Nephron (organoid): ENCODE measurements around the gene USP15.

Experiments
- H3K27ac Mint-ChIP-seq, 3 experiments: 2 replicates each; pipeline ENCODE4 v1.8.0; 2020; ENCODE audit warnings: mixed read lengths in 3 of 3, mild to moderate bottlenecking in 2 of 3, moderate library complexity in 1 of 3
- H3K27me3 Mint-ChIP-seq: 2 replicates; pipeline ENCODE4 v1.8.0; 2021; ENCODE audit warnings: low read depth, mild to moderate bottlenecking, moderate library complexity, mixed read lengths
- H3K36me3 Mint-ChIP-seq: 2 replicates; pipeline ENCODE4 v1.8.0; 2020; ENCODE audit warnings: low read depth, mixed read lengths
- H3K4me1 Mint-ChIP-seq: 2 replicates; pipeline ENCODE4 v1.8.0; 2020; ENCODE audit warnings: mixed read lengths
- H3K4me3 Mint-ChIP-seq, 3 experiments: 2 replicates each; pipeline ENCODE4 v1.8.0; 2020; ENCODE audit warnings: mild to moderate bottlenecking in 3 of 3, mixed read lengths in 3 of 3, moderate library complexity in 2 of 3
- H3K9me3 Mint-ChIP-seq: 2 replicates; pipeline ENCODE4 v1.8.0; 2020; ENCODE audit warnings: mixed read lengths
- CTCF ChIP-seq, 3 experiments: fragments of 200-600 bp; sonication (generic); IDR thresholded peaks; one replicate each; pipeline ENCODE4 v1.5.0; 2021; ENCODE audit warnings: antibody characterized with exemption in 3 of 3; ENCODE audit not compliant: unreplicated experiment in 3 of 3

Gene USP15

DNA sequence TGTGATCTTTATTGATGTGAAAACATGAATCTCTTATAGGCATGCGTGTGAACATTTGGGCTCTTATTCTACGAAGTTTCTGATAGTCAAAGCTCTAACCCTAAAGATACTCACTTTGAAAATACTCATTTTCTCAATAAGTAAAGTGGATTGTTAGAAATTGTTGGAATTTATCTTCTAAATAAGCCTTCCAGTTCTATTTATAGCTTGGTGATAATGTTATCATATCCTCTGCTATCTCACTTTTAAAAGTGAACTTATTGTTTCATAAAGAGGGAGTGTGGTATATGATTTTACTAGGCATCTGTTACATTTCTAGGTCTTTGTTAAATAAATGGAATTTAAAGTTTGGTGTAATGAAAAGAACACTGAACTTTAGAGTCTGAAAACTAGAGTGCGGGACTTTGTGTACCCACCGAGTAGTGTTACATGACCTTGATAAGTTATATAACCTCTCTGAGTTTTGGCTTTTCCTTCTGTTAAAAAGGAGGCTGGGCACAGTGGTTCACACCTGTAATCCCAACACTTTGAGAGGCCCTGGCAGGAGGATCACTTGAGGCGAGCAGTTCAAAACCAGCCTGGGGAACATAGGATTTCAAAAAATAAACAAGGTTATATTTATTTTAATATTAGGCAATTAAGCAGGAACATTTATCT lies 13.6 kb downstream of the USP15 start:
- no peak for TF ChIP-seq CTCF (IDR thresholded peaks at IDR 0.05; ENCODE audit: unreplicated experiment in 3 of 3)
- Mint-ChIP-seq H3K36me3 (no peaks in the 10 kb centered on the region), H3K27me3 (no peaks in the 10 kb centered on the region), H3K27ac (no peak overlapping the region), H3K4me3 (no peak overlapping the region), H3K4me1 (peaks cover 30% of the 10 kb centered on the region), H3K9me3 (no peaks in the 10 kb centered on the region)

GRCh38 chr12:62278022-62278421 lies 17.8 kb downstream of the USP15 start:
- no peaks in the 10 kb centered on the region for H3K36me3 Mint-ChIP-seq
- no peak overlapping the region for H3K4me3 Mint-ChIP-seq
- no peaks in the 10 kb centered on the region for H3K9me3 Mint-ChIP-seq
- TF ChIP-seq CTCF (IDR thresholded peaks at IDR 0.05; ENCODE audit: unreplicated experiment in 3 of 3), result no peak
- peaks cover 16% of the 10 kb centered on the region for H3K4me1 Mint-ChIP-seq
- H3K27me3 Mint-ChIP-seq, result no peaks in the 10 kb centered on the region
- no peak overlapping the region for H3K27ac Mint-ChIP-seq

DNA sequence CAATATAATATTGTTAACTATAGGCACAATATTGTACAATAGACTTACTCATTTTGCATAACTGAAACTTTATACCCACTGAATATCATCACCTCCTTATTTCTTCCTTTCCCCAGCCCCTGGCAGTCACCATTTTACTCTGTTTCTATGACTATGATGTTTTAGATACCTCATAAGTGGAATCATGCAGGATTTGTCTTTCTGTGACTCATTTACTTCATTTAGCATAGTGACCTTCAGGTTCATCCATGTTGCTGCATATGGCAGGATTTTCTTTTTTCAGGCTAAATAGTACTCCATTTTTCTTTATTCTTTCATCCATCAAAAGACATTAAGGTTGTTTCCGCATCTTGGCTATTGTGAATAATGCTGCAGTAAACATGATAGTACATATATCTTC lies 18.9 kb downstream of the USP15 start:
- Mint-ChIP-seq H3K27ac (no peak overlapping the region), H3K9me3 (no peaks in the 10 kb centered on the region), H3K27me3 (no peaks in the 10 kb centered on the region), H3K4me3 (no peak overlapping the region), H3K36me3 (no peaks in the 10 kb centered on the region), H3K4me1 (peaks cover 14% of the 10 kb centered on the region)
- no peak for TF ChIP-seq CTCF (IDR thresholded peaks at IDR 0.05; ENCODE audit: unreplicated experiment in 3 of 3)

- Mint-ChIP-seq H3K4me3 (no peak overlapping the region), H3K27me3 (no peaks in the 10 kb centered on the region), H3K27ac (no peak overlapping the region), H3K36me3 (no peaks in the 10 kb centered on the region), H3K4me1 (peaks cover 11% of the 10 kb centered on the region), H3K9me3 (no peaks in the 10 kb centered on the region)
- TF ChIP-seq CTCF (IDR thresholded peaks at IDR 0.05; ENCODE audit: unreplicated experiment in 3 of 3), result no peak
Measured at GRCh38 chr12:62279961-62280360, 19.8 kb downstream of the USP15 start.

DNA sequence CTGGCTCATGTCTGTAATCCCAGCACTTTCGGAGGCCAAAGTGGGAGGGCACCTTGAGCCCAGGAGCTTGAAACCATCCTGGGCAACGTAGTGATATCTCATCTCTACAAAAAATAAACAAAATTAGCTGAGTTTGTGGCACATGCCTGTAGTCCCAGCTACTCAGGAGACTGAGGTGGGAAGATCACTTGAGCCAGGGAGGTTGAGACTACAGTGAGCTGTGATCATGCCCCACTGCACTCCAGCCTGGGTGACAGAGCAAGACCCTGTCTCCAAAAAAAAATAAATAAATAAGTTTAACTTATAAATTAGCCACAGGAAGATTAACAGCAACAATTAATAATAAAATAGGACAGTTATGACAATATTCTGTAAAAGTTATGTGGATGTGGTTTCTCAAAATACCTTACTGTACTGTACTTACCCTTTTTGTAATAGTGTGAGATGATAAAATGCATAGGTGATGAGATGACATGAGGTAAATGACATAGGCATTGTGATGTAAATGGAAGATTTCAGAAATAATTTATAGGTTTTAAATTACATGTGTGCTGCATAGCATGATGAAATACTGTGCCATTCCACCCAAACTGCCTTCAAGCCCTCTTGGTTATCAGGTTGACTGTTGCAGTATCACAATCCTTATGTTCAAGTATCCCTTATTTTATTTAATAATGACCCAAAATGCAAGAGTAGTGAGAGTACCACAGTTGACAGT lies 22.0 kb downstream of the USP15 start:
- Mint-ChIP-seq H3K9me3 (peaks cover 8% of the 10 kb centered on the region), H3K4me1 (peaks cover 6% of the 10 kb centered on the region), H3K36me3 (peaks cover 12% of the 10 kb centered on the region), H3K27me3 (no peaks in the 10 kb centered on the region), H3K27ac (no peak overlapping the region), H3K4me3 (no peak overlapping the region)
- TF ChIP-seq CTCF (IDR thresholded peaks at IDR 0.05; ENCODE audit: unreplicated experiment in 3 of 3), result no peak

GRCh38 chr12:62284749-62285148 lies 24.5 kb downstream of the USP15 start:
- no peak overlapping the region for H3K4me3 Mint-ChIP-seq
- TF ChIP-seq CTCF (IDR thresholded peaks at IDR 0.05; ENCODE audit: unreplicated experiment in 3 of 3), result no peak

More at GRCh38 chr12:62284749-62285148, 24.5 kb downstream of the USP15 start:
- Mint-ChIP-seq H3K36me3 (peaks cover 37% of the 10 kb centered on the region), H3K9me3 (peaks cover 31% of the 10 kb centered on the region), H3K4me1 (peaks cover 6% of the 10 kb centered on the region), H3K27me3 (no peaks in the 10 kb centered on the region), H3K27ac (no peak overlapping the region)
